ENCODE data around the gene TOP3B.

The TOP3B gene

DNA sequence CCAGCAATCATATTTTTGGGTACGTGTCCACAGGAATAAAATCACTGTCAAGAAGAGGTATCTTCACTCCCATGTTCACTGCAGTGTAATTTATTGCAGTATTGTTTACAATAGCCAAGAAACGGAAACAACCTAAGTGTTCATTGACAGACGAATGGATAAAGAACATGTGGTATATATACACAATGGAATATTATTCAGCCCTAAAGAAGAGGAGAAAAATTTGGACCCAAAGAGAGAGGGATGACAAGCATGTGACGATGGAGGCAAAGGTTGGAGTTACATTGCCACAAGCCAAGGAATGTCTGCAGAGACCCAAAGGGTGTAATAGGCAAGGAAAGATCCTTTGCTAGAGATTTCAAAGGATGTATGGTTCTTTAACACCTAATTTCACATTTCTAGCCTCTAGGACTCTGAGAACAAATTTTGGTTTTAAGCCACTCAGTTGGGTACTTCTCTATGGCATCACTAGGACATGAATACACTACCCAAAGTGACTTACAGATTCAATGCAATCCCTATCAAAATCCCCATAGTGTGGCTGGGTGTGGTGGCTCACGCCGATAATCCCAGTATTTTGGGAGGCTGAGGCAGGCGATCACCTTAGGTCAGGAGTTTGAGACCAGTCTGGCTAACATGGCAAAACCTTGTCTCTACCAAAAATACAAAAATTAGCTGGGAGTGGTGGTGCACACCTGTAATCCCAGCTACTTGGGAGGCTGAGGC, 31.1 kb upstream of the TOP3B start:
- DNase-seq (ENCODE audit: low read depth), result no peak

DNA sequence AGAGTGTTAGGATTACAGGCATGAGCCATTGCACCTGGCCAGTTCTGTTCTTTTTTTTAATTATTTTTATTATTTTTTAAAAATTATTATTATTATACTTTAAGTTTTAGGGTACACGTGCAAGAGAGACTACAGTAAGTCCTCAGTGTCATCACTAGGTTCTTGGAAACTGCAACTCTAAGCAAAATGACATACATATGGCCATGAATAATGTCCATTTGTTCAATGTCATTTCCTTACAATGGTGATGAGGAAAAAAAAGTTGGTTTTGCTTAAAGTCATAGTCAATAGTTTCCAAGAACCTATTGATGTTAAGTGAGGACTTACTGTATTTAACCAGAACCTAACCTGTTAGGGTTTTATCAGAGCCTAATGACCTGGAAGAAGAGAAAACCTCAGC, 29.4 kb upstream of the TOP3B start:
- DNase-seq (ENCODE audit: low read depth), result no peak

DNA sequence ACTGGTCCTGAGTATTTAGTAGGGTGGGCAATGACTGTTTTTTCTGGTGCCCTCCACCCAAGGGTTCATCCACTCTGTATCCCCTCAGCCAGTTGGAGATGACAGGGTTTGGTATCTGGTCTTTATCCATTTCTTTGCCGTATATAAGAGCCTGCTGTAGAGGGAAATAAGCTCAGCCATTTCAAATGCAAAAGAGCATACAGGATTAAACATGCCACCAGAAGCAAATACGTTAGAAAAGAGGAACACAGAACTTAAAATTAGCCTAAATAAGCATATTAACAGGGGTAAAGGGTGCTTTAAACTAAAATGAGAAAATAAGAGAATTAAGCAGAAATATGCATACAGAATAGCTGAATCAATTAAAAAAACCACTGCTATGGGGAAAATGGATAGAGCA, 27.8 kb upstream of the TOP3B start:
- no peak for DNase-seq (ENCODE audit: low read depth)

DNA sequence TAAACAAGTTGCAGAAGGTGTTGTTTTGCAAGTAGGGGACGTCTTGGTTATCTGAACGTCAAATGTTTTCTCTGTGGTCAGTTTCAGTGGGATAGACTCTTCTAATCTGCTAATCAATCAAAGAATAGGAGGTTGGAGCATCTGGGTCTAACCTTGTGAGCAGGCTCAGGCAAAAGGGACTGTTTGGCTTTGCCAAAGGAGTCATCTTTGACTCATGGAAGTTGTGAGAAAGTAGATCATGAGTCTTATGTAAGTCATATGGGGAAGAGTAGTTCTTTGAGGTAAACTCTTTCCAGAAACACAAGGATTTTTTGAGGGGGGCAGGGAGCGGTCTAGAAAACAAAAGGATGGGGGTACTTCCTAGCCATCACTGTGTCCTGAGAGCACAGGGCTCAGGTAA, 27.1 kb upstream of the TOP3B start:
- DNase-seq (ENCODE audit: low read depth), result no peak

DNA sequence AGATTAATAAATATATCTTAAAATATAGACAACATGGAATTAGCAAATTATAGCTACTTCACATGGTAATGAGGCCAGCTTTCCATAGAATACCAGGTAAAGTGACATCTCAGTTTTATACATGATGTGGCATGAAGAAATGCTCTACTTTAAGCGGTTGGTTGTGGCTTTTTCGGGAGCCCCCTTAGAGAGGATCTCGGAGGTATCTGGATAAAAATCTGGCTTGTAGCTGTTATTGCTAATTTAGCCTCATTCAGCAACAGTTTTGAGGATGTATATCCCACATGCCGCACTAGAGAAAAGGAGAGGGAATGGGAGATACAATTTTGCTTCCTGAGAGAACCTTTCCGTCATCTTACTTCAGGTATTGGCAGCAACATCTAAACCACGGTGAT, 24.0 kb upstream of the TOP3B start:
- DNase-seq (ENCODE audit: low read depth), result no peak

DNA sequence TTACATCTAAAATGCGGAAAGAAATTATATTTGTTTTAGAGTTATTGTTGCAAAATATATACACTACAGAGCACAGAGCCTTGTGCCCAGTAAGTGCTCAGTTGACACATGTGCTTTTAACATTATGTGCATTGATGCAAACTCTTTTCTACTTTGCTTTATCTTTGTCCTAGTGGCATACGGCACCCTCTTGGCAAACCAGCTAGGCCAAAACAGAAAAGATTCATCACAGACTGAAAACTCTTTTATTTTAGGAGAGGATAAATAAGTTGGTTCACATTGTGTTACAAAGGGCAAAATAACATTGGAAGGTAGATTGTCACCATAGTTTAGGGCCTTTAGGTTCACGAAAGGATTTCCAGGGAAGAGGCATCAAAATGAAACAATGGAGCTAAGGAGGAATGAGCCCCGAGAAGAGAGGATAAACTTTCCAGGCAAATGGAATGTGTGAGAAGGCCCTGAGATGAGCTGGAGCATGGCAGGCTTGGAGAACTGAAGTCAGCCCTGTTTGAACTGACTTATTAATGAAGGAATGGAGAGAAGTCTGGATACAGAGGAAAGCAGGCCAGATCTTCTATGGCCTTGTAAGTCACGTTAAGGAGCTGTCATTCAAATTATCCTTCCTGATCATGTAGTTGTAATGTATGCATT, 23.5 kb upstream of the TOP3B start:
- no peak for DNase-seq (ENCODE audit: low read depth)

DNA sequence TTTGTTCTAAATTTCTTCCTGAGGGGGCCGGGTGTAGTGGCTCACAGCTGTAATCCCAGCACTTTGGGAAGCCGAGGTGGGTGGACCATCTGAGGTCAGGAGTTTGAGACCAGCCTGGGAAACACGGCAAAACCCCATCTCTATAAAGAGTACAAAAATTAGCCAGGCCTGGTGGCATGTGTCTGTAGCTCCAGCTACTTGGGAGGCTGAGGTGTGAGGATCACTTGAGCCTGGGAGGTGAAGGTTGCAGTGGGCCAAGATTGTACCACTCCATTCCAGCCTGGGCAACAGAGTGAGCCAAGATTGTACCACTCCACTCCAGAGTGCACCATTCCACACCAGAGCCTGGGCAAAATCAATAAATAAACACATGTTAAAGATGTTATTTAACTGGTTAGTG, 20.6 kb upstream of the TOP3B start:
- DNase-seq (ENCODE audit: low read depth), result no peak

DNA sequence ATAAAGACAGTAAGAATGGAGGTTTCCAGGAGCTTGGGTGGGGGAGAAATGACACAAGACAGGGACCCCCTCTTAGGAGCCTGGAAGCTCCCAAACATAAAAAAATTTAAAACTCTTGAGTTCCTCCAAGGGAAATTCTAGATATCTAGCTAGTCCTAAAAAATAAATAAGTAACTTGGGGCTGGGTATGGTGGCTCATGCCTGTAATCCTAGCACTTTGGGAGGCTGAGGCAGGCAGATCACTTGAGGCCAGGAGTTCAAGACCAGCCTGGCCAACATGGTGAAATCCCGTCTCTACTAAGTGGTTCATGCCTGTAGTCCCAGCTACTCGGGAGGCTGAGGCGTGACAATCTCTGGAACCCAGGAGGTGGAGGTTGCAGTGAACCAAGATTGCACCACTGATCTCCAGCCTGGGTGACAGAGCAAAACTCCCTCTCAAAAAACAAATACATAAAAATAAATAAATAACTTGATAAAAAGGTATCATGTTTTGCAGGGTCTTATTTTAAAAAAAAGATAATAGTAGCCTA, 20.0 kb upstream of the TOP3B start:
- no peak for DNase-seq (ENCODE audit: low read depth)

DNA sequence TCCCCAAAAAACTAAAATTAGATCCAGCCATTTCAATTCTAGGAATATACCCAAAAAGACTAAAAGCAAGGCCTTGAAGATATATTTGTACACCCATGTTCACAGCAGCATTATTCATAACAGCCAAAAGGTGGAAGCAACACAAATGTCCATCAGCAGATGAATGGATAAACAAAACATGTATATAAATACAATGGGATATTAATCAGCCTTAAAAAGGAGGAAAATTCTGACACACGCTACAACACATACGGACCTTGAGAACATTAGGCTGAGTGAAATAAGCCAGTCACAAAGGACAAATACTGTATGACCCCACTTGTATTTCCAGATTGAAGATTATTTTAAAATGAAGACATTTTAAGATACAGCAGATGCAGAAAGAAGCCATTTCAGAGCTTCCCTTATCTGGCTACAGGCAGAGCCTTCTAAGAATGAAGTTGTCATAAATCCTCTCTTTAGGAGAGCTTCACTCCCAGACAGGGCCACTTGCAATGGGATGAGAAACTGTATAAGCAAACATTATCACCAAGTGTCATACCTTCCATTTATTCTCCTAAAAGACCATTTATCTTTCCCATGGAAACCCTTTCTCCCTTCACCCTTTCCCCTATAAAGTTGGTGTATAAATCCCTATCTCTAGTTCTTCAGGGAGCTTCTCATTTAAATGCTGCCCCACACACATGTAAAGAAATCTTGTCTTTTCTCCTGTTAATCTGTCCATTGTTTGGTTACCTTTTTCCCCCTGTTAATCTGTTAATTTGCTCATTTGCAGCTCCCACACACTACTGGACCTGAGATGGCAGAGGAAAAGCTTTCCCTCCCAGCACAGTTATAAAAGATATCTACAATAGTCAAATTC, 19.3 kb upstream of the TOP3B start:
- DNase-seq (ENCODE audit: low read depth), result no peak

DNA sequence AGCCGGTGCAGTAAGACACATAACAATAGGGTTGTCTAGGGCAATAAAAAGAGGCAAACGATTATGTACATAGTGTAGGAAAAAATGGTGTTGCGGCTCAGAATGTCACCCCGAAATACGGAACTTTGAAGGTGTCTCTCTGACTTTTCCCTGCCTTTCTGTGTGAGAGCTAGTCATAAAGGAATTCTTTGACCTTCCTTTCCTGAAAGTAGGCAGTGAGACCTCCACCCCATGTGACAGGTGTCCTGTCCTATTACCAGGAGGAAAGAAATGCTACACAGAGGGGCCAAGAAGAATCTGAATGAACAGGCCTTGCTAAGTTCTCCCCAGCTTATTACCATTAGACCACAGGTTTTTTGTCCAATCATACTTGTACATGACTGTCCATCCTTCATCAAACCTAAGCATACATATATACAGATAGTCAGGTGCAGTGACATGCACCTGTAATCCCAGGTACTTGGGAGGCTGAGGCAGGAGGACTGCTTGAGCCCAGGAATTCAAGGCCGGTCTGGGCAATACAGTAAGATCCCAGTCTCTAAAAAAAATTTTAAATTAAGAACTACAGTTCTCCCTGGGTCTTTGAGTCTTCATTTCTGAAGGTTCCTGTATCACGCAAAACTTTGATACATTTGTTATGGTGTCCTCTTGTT, 16.1 kb upstream of the TOP3B start:
- DNase-seq (ENCODE audit: low read depth), result no peak

DNA sequence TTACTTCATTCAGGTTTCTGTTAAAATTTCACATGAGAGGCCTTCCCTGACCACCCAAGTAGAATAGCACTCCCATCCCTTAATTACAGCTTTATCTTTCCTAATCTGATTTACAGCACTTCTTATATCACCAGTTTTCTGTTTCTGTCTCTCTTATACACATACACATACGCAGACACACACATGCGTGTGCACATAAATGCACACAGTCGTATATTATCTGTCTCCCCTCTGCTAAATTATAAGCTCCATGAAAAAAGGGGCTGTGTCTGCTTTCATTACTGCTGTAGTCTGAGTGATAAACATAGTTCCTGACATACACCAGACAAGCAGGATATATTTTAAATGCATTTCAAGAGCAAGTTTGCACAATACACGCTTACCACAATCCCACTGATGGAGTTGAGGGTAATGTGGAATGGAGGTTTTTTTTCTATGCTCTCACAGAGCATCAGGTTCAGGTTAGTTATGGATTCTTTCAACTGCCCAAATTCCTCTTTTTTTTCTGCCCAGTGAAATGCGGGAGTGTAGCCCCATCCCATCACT, 13.7 kb upstream of the TOP3B start:
- no peak for DNase-seq (ENCODE audit: low read depth)

DNA sequence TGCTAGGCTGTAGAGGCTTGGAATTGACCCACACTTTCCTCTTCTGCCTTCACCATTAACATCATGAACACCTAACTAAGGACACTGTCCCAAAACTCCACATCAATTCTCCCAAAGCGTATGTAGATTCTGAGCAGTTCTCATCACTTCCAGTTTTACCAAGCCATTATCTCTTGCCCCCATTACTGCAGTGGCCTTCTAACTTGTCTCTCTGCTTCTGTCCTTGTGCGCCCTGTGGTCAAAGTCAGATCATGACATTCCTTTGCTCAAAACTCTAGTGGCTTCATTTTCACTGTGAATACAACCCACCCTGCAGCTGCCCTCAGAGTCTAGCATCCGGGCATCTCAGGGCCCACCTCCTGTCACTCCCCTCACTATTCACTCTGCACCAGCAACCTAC, 13.1 kb upstream of the TOP3B start:
- DNase-seq (ENCODE audit: low read depth), result no peak

DNA sequence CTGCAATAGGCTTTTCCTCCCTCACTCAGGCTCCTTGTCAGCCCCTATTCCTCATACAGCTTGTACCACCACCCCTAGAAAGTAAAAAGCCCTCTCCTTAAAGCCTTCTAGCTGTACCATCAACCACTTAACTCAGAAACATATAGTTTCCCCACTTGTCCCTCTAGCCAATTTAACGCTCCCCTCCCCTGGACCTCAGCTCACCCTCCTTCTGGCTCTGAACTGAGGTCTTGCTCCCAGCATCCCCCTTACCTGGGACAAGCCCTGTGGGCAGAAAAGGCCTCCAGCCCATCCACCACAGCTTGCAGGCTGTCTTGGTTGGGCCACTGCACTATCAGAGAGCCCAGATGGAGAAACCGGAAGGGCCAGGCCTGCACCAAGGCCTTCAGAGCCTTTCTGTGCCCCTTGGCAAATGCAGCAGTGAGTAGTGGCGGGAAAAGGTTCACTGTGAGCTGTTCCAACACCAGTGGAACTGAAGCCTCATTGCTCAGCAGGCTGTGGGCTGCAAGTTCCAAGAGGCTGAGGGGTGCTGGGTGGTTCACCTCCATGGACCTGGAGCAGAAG, 12.4 kb upstream of the TOP3B start:
- DNase-seq (ENCODE audit: low read depth), result no peak

DNA sequence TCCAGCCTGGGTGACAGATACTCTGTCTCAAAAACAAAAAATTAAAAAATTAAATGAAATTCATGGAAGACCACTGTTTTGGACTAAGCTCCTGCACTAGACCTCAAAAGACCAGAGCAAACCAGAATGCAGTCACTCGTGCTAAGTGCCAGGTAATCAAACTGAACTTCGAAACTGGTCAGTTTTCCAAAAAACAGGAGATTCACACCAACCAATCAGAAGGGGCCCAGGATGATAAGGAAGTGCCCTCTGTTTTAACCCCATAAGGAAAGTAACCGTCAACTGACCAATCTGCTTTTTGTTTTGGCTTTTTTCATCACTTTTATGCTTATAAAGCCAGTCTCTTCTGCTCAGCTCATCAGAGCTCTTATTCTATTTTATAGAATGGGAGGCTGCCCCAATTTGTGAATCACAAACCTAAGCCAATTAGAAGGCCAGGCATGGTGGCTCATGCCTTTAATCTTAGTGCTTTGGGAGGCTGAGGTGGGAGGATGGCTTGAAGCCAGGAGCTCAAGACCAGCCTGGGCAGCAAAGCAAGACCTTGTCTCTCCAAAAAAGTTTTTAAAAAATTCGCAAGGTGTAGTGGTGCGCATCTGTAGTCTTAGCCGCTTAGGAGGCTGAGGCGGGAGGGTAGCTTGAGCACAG, 10.1 kb upstream of the TOP3B start:
- no peak for DNase-seq (ENCODE audit: low read depth)

DNA sequence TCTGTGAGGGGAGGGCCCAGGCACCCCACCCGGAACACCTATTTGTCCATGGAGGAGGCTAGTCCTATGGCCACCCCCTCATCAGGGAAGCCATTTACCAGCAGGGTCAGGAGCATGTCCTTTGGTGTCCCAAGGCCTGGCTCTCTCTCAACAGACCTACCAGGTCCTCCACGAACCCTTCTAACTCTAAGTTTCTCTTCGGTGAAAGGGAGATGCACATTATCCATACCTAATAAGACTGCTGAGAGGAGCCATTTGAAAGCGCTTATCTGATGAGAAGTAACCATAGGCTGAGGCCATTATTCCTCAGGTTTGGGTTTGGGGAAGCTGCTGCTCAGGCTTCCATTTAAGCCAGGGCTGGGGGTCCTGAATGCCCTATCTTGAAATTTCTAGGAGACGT, 9.2 kb upstream of the TOP3B start:
- no peak for DNase-seq (ENCODE audit: low read depth)

DNA sequence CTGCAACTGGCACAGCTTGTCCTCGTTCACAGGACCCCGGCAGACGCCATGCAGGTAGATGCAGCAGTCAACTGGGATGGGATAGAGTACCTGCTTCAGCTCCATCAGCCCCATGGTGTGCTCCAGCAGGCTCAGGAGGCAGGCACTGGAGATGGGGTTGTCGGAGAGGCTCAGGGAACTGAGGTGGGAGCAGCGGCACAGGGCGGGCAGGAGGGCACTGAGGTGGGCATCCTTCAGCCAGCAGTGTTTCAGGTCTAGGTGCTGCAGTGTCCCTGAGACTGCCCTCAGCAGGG, 8.7 kb upstream of the TOP3B start:
- no peak for DNase-seq (ENCODE audit: low read depth)

DNA sequence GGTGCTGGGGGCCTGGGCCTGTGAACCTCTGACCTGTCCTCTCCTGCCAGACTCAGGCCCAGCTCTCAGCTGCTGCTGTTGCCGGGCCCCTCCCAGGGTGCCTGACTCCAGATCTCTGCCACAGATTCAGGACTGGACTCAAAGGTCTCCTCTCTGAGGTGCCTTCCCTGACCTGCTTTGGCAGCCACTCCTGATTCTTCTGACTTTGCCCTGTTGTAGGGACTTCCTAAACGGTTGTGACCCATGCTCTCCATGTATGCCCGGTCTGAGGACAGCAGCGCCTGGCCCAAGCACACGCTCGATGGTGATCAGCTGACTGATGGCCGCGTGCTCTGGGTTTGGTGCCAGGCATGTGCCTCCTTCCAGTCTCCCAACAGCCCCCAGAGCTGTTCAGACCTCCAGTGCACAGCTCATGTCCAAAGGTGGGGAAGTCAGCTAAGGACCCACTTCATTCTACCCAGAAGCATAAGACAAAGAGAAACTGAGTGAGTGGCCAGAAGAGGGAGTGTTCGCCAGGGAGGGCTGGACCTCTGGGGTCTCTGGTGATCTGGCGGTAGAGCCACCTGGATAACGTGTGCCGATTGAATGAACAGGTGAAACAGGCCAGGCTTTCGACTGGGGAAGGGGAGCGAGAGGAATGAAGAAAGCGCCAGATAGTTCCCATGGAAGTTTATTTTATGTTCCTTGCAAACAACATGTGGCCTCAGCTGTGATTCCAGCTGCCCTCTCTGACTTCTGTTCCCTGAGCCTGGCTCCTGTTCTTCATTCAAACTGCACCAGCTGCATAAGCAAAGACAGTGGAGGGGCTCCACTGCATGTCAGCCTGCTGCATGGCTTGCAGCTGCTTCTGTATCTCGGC, 8.1 kb upstream of the TOP3B start:
- DNase-seq (ENCODE audit: low read depth), result no peak

DNA sequence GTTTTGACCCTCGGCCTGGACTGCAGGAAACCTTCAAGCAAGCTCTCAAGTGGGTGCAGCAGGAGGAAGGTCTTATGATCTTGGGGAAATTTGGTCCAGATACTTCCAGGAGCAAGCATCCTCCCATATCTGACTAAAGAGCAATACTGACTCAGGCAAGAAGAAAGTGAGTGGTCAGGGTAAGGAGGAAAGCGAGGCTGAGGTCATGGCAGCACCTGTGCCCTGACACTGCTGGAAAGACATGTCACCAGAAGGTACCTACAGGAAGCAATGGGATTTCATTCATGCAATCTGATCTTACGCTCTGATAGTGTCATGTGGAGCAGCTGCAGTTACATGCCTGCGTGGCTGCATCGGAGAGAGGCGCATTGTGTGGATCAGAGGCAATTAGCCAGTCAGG, 6.5 kb upstream of the TOP3B start:
- no peak for DNase-seq (ENCODE audit: low read depth)

DNA sequence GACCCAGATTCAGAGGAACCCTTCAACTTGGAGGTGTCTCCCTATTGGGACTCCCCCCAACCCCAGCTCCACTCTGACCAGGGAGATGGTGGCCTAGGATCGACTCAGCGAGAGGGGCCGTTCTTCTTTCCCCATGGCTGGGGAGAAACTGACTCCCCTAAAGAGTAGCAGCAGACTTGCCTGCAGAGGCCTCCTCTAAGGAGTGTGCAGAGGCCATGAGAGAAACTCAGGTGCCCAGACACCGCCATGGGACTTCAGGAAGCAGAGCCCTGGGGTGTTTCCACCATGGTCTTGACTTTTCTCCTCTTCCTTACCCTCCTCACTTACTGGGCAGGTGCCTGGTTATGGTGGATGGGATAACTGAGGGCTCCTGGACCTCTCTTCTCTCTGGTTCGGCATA, 2.6 kb upstream of the TOP3B start:
- no peak for DNase-seq (ENCODE audit: low read depth)

DNA sequence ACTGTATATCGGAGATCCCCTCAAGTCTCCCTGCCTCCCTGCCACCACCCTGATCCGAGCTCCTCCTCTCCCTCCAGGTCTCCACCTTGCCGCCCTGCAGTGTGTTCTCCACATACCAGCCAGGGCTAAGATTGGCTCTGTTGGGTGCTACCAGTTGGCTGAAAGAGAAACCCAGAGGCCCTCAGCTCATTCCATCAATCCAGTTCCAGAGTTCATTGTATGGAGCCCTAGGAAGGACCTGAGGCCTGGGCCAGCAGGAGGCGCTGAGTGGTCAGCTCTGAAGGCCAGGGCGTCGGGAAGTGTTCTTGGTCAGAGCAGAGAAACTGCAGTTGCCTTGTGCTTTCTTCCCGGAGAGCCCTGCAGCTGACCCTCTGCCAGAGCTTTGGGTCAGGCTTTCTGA, 2.2 kb upstream of the TOP3B start:
- DNase-seq (ENCODE audit: low read depth), result no peak

DNA sequence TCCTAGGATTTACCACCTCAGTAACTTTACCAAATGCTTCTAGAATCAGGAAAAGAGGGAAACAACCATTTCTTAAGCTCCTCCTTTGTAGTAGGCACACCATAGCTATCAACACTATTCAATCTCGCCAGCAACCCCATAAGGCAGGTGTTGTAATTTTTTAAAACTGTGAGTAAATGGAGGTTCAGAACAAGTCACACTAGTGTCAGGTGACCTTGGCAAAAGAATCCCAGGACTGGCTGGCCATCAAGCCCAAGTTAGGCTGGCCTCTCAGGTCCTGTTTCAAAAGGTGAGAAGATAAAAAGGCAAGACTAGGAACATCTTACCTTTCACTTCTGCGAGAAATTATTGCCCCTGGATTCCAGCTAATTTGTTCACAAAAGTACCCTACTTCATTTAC, 713 bp downstream of the TOP3B start:
- DNase-seq (ENCODE audit: low read depth), result no peak
